Brain microvascular endothelial cell (primary cell): ENCODE results near the gene SLC49A3.
"Not testable (repeated sequence)": the region's sequence is repeated elsewhere in the genome, so short reads cannot be mapped to it uniquely, and the experiment has no call there.

ENCODE experiments used
- DNase-seq: peaks from one replicate; pipeline ENCODE4 v3.0.0-alpha.2; 2020
- H3K27ac ChIP-seq: fragments of 250-450 bp; sonication (Bioruptor Pico); 2 replicates; pipeline ENCODE4 v1.5.1; 2020; ENCODE audit warnings: mild to moderate bottlenecking, moderate library complexity
- H3K27me3 ChIP-seq: fragments of 250-450 bp; sonication (Bioruptor Pico); replicated peaks from 2 replicates; pipeline ENCODE4 v1.5.1; 2020; ENCODE audit warnings: mild to moderate bottlenecking
- H3K36me3 ChIP-seq: fragments of 250-450 bp; sonication (Bioruptor Pico); replicated peaks from 2 replicates; pipeline ENCODE4 v1.5.1; 2020; ENCODE audit warnings: mild to moderate bottlenecking
- H3K4me3 ChIP-seq: 2 replicates; pipeline ENCODE4 v1.5.1; 2011; ENCODE audit warnings: low read depth, mild to moderate bottlenecking, control low read depth, low read length, moderate library complexity
- CTCF ChIP-seq: IDR thresholded peaks from 2 replicates; pipeline ENCODE4 v1.5.1; 2011; ENCODE audit warnings: low read depth, mild to moderate bottlenecking, moderate library complexity, low read length, control low read depth, inconsistent platforms; ENCODE audit errors: missing control alignments
- in situ Hi-C: cut with HindIII; loops from 2 replicates; pipeline ENCODE4 v1.10.0; 2017; ENCODE audit warnings: low sequenced_read_pairs, low pct_ligation_motif_present

The SLC49A3 gene

DNA sequence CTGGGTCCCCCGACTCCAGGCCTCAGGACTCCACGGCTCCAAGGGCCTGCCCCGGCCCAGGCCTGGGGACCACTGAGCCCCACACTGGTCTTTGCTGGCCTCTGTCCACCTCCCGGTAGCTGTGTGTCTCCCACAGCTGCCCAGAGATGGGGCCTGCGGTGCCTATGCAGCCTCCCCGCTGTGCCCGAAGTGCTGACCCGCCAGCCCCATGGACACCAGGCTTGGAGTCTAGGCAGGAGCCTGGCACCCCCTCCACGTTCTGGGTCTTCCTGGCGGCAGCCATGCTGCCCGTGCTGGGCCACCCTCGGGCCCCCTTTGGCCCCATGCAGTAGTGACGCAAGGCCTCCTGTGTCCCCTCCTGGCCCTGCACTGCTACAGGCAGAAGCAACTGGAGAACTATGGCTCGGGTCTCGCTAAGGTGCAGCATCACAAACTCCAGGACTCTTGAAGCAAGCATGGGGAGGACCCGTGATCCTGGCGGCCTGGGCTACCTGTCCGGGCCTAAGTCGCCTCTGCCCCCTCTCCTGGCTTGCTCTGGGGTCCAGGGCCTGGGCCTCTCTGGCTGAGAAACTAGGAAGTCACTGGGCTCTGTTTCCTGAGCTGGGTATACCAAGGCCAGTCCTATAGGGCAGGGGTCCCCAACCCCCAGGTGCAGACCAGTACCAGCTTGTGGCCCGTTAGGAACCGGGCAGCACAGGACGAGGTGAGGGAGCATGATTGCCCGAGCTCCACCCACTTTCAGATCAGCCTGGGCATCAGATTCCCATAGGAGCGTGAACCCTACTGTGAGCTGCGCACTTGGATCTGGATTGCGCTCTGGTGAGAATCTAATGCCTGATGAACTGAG is 13.7 kb downstream of the SLC49A3 start:
- H3K36me3 ChIP-seq, result peaks cover 14% of the 10 kb centered on the region
- peak overlapping the region; percentile 81 for H3K4me3 ChIP-seq
- no peak for DNase-seq
- TF ChIP-seq CTCF, result no peak
- H3K27ac ChIP-seq, result peak overlapping the region; percentile 83
- in situ Hi-C loops, result no loop called here
- no peaks in the 10 kb centered on the region for H3K27me3 ChIP-seq

DNA sequence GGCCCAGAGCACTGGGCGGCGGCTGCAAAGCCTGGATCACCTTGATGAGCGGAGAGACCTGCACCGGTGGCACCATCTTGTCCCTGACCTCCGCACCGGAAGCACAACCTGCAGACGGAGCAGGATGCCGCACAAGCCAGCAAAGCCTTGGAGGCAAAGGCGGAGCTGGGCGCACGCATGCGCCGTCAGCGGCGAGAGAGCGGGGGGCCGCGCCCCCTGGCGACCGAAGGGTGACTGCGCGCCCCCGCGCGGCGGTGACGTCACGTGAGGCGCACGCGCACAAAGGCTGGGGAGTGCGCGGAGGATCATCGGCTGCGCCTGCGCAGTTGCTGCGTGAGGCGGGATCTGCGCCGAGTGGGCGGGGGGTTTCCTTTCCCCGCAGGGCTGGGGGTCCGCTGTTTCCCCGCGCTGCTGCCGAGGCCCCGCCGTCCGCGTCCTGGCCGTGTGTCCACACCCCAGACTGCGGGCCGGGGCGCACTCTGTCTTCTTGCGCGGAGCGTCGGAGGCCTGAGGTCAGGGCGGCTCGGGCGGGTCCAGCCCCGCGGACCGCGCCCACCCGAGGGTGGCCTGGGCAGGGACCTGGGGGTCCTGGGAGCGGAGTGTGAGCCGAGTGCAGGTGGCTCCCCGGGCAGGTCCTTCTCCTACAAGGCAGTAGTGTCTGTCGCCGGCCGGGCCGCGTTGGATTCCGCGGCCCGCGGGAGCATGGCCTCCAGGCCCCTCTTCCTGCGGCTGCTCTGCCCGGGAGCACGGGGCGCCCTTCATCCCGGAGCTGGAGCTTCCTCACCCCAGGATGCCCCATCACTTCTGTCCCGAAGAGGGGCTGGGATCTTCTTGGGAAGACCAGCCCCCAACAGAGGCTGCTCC is 14.5 kb downstream of the SLC49A3 start, which contains the start of the genes ATP5ME and MYL5:
Gene ATP5ME (minus strand): TSS at position 105 of the 864 bp plus-strand sequence. CDS start 29 bp downstream, at position 76.
Gene MYL5 (plus strand): TSS at position 371 of the 864 bp plus-strand sequence. CDS start 3,485 bp downstream, outside the sequence.
- peak; percentile 69 for TF ChIP-seq CTCF
- peak; percentile 91 for DNase-seq
- Histone ChIP-seq H3K4me3 (peak within 1 kb of the TSS; percentile 81), H3K27me3 (no peaks in the 10 kb centered on the region), H3K27ac (peak within 1 kb of the TSS; percentile 83), H3K36me3 (peaks cover 14% of the 10 kb centered on the region)
- in situ Hi-C loops, result no loop called here

GRCh38 chr4:673349-674091 is 15.4 kb downstream of the SLC49A3 start:
- Histone ChIP-seq H3K4me3 (peak overlapping the region; percentile 81), H3K27me3 (no peaks in the 10 kb centered on the region), H3K36me3 (peaks cover 14% of the 10 kb centered on the region), H3K27ac (no peak overlapping the region)
- no peak for TF ChIP-seq CTCF
- peak; percentile 18 for DNase-seq
- in situ Hi-C loops, result no loop called here

DNA sequence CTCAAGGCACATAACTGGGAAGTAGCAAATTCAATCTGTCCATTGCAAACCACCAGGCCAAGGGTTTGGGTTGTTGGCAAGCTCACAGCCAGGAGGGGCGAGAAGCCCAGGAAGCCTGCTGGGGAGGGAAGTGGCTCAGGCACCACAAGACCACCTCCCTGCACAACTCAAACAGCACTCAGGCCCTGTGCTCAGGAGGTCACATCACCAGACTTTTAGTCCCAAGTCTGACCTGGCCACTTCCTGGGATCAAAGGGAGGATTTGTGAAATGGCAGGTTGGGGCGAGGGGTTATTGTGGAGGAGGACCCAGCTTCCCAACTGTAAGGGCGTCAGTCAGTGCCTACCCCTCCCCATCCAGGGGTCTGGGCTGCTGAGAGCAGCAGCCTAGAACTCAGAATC is 17.2 kb downstream of the SLC49A3 start:
- Histone ChIP-seq H3K4me3 (no peak overlapping the region), H3K27me3 (no peaks in the 10 kb centered on the region), H3K36me3 (peaks cover 14% of the 10 kb centered on the region), H3K27ac (no peak overlapping the region)
- in situ Hi-C loops, result no loop called here
- DNase-seq, result no peak
- TF ChIP-seq CTCF, result no peak

- H3K27me3 ChIP-seq, H3K27ac ChIP-seq, in situ Hi-C loops, H3K4me3 ChIP-seq, DNase-seq: not testable (repeated sequence)
- peaks cover 14% of the 10 kb centered on the region for H3K36me3 ChIP-seq
These were observed 19.0 kb downstream of the SLC49A3 start for GRCh38 chr4:669806-670559.

DNA sequence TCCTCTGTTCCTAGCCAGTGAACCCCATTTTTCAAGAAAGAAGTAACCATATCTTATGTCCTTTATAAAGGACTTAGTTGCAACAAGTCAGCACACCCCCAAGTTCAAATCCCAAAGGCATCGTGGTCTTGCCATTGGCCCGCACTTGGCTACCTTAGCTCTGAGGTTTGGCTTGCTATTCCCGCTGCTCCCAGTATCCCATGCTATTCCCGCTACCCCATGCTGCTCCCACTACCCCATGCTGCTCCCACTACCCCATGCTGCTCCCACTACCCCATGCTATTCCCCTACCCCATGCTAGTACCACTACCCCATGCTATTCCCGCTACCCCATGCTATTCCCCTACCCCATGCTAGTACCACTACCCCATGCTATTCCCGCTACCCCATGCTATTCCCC is 20.7 kb downstream of the SLC49A3 start:
- in situ Hi-C loops, DNase-seq, H3K27me3 ChIP-seq, H3K4me3 ChIP-seq, H3K27ac ChIP-seq: not testable (repeated sequence)
- H3K36me3 ChIP-seq, result peaks cover 14% of the 10 kb centered on the region
